Activated CD8-positive, alpha-beta memory T cell treated with anti-CD3 and anti-CD28 coated beads, Interleukin-2, amount 50 U/mL, for 48 hours (primary cell): ENCODE measurements around the gene TEX14.

ENCODE experiments used
- DNase-seq: peaks from one replicate; pipeline ENCODE4 v3.0.0-alpha.2; 2020

The TEX14 gene, protein sequence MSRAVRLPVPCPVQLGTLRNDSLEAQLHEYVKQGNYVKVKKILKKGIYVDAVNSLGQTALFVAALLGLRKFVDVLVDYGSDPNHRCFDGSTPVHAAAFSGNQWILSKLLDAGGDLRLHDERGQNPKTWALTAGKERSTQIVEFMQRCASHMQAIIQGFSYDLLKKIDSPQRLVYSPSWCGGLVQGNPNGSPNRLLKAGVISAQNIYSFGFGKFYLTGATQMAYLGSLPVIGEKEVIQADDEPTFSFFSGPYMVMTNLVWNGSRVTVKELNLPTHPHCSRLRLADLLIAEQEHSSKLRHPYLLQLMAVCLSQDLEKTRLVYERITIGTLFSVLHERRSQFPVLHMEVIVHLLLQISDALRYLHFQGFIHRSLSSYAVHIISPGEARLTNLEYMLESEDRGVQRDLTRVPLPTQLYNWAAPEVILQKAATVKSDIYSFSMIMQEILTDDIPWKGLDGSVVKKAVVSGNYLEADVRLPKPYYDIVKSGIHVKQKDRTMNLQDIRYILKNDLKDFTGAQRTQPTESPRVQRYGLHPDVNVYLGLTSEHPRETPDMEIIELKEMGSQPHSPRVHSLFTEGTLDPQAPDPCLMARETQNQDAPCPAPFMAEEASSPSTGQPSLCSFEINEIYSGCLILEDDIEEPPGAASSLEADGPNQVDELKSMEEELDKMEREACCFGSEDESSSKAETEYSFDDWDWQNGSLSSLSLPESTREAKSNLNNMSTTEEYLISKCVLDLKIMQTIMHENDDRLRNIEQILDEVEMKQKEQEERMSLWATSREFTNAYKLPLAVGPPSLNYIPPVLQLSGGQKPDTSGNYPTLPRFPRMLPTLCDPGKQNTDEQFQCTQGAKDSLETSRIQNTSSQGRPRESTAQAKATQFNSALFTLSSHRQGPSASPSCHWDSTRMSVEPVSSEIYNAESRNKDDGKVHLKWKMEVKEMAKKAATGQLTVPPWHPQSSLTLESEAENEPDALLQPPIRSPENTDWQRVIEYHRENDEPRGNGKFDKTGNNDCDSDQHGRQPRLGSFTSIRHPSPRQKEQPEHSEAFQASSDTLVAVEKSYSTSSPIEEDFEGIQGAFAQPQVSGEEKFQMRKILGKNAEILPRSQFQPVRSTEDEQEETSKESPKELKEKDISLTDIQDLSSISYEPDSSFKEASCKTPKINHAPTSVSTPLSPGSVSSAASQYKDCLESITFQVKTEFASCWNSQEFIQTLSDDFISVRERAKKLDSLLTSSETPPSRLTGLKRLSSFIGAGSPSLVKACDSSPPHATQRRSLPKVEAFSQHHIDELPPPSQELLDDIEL (N-terminal part only)

DNA sequence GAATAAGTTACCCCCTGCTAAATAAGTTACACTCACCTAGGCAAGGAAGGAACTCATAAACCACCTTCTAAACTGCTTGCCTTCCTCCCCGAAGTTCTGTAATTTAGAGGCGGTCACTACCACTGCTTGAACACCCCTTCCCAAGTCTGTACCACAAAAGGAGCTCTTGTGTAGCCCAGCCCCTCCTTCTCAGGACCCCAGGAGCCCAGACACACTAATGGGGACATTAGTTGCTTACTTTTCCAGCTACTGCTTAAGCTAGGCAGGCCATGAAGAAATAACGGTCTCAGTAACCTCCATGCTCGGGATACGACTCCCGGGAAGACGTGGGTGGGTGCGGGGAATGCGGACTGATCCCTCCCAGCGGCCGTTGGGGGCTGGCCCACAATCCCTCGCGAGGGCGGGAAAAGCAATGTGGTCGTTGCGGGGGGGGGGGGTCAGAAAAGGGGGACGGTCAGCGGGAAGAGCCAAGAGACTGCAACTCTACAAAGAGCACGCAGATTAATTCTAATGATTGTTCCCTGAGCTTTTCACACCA, at the start of gene TEX14:
TSS of gene TEX14 (minus strand) at position 345 of the 538 bp plus-strand sequence. CDS start 40,044 bp downstream, outside the sequence.
- DNase-seq = peak; percentile 50

DNA sequence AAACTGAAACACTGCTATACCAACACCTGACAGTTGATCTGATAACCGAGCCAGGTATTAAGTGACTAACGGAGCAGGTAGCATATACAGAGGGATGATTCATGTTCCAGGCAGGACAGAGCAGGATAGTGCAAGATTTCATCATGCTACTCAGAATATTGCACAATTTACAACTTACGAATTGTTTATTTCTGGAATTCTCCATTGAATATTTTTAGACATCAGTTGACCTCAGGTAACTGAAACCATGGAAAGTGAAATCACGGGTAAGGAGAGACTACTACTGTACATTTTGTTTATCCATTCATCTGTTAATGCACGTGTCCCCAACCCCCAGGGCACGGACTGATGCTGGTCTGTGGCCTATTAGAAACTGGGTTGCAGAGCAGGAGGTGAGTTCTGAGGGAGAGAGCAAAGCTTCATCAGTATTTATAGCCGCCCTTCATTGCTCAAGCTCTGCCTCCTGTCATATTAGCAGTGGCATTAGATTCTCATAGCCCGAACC, 49.3 kb upstream of the TEX14 start:
- no peak for DNase-seq

DNA sequence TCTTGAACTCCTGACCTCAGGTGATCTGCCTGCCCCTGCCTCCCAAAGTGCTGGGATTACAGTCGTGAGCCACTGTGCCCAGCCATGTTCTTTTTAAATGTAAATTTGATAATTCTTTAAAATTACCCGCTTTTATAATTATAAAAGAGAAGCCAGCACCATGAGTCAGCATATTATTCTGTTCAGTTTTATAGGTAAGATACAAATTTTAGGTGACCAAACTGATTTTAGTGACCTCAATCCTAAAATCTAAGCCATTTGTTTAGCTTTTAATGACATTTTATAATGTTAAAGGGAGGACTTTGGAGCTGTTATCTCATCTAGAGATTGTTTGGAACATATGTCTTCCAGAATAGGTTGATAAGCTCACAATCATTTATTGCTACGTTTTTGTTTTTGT, 43.0 kb upstream of the TEX14 start:
- DNase-seq = no peak

GRCh38 chr17:58734040-58734439, 42.2 kb upstream of the TEX14 start:
- DNase-seq = no peak

DNA sequence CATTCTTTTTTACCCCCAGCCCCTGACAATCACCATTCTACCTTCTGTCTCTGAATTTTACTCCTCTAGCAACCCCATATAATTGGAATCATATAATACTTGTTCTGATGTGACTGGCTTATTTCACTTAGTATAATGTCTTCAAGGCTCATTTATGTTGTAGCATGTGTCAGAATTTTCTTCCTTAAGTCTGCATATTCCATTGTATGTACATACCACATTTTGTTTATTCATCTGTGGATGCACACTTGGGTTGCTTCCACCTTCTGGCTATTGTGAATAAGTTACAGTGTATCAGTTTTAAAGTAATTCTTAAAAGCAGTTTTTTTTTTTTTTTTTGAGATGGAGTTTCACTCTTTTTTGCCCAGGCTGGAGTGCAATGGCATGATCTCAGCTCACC, 39.1 kb upstream of the TEX14 start:
- DNase-seq = no peak

DNA sequence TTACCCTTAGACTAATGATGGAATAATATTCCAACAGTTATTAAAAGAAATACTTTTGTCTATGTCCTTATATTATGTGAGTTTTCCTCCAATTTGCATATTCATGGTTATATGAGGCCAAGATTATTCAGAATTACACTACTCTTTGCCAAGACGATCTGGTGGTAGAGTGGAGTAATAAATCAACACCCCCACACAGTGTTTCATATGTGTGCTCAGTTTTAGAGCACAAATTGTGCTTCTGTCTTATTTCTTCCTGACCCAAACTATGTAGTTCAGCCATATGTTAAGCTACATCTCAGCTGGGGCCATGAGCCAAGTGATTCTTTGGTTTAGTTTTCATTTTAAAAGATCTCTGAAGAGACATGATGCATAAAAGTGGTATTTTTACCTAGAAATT, 37.0 kb upstream of the TEX14 start:
- DNase-seq = no peak

- DNase-seq = no peak
Measured at GRCh38 chr17:58722696-58723095, 30.9 kb upstream of the TEX14 start.

GRCh38 chr17:58722274-58722673, 30.4 kb upstream of the TEX14 start:
- DNase-seq = no peak

GRCh38 chr17:58710948-58711552, 19.2 kb upstream of the TEX14 start:
- DNase-seq = no peak

GRCh38 chr17:58706351-58707140, 14.7 kb upstream of the TEX14 start:
- DNase-seq = no peak

GRCh38 chr17:58703916-58704286, 12.1 kb upstream of the TEX14 start:
- DNase-seq = no peak

DNA sequence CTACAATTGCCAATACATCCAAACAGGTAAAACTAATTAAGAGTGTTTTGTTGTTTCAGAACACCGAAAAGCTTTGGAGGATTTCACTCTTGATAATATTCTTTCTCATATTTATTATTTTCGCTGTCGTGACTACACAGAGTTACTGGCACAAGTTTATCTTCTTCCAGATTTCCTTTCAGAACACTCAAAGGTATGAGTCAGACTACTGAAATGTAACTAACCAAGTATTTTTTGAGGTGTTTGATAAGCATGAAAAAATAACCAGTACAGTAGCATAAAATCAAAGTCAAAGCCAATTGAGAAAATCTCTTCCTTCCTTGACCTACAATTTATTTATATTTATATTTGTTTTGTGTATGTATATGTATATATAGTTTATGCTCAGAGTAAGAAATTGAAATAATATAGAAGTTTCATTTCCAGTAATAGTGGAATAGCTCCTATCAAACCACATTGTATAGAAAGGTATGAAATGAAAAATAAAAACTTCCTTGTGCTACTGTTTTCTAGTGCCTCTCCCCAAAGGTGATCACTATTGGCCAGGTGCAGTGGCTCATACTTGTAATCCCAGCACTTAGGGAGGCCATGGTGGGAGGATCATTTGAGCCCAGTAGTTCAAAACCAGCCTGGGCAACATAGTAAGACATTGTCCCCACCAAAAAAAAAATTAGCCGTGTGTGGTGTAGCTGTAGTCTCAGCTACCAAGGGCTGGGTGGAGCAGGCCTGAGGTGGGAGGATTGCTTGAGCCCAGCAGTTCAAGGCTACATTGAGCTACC, 11.5 kb upstream of the TEX14 start:
- no peak for DNase-seq

- DNase-seq = no peak
Measured at GRCh38 chr17:58702708-58703107, 10.9 kb upstream of the TEX14 start.

DNA sequence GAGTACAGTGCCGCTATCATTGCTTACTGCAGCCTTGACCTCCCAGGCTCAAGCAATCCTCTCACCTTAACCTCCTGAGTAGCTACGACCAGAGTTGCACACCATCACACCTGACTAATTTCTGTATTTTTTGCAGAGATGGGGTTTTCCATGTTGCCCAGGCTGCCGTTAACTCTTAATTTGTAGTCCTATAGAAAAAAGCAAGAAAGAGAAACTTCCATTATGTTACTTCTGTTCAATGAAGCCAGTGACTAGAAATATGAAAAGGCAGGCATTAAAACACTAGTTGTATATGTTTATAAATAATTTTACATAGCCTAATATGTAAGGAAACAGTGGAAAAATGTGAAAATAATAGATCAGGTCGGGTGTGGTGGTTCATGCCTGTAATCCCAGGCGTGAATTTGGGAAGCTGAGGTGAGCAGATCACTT, 10.2 kb upstream of the TEX14 start:
- DNase-seq = no peak

- DNase-seq = no peak
Measured at GRCh38 chr17:58699771-58700170, 7.9 kb upstream of the TEX14 start.

GRCh38 chr17:58694826-58695225, 3.0 kb upstream of the TEX14 start:
- DNase-seq = no peak

DNA sequence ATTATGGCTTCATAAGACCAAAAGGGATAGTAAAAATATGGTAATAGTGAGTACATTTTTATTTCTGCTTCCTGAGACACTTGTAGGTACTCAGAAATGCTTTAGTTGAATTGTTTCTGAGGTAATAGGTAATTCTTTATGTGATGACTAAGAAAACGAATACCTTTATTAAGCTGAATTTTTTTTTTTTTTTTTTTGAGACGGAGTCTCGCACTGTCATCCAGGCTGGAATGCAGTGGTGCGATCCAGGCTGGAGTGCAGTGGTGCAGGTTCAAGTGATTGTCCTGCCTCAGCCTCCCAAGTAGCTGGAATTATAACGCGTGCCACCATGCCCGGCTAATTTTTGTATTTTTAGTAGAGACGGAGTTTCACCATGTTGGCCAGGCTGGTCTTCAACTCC, 2.5 kb upstream of the TEX14 start:
- no peak for DNase-seq

DNA sequence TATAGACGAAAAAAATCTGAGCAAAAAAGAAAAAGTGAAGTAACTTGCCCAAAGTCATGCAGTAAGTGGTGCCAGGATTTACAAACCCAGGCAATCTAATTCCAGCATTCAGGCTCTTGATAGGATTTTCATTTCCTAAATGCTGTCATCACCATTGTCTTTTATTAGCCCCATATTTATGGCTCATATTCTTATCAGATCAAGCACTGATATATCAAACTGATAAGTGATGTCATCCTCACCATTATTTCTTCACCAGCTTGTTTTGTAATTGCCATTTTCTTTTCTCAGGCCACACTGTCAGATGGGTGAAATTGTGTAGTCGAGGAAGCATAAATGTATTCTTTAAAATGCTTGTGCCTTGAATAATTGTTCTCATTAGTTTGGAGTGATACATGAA, 1.9 kb upstream of the TEX14 start:
- DNase-seq = no peak

DNA sequence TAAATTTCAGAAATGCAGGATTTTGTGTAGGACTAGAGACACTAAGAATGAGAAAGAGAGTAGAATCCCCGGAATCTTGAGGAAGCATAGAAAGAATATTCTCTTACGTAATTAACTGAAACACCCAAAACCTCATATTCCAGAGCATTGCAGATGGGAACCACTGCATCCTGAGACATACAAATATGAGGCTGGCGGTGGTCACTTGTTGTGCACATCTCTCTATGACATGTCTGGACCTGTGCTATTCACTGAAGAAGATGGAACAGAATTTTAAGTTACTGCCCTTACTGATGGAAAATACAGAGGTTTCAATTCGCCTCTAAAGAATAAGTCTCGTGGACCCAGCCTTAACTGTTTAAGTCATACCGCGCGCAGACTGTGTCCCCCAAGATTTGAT, 1.4 kb upstream of the TEX14 start:
- DNase-seq = no peak

DNA sequence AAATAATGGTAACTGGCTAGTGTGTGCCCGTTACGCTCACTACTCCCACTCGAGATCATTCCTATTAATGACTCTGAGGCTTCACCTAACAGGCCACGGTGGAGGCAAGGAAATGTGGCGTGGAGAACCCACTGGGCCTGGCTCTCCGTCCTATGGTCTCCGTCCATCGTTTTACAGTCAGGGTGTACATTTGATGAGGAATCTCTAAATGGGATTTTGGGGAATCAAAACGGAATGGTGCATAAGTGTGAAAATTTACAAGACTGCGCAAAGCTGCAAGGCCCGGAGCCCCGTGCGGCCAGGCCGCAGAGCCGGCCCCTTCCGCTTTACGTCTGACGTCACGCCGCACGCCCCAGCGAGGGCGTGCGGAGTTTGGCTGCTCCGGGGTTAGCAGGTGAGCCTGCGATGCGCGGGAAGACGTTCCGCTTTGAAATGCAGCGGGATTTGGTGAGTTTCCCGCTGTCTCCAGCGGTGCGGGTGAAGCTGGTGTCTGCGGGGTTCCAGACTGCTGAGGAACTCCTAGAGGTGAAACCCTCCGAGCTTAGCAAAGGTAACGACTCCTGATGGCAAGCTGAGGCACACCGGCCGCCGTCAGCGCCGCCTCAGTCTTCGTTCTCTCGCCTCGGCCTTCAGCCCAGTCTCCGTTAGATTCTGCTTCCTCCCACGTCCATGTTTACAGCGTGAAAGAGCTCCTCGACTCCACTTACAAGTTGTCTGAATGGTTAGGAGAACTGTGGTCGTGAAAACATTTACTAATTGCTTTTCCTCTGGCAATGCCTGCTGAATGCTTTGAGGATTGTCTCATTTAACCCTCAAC, 602 bp upstream of the TEX14 start, which contains the start of gene RAD51C:
TSS of gene RAD51C (plus strand) at position 364 of the 817 bp plus-strand sequence. CDS start at position 406, 42 bp downstream.
- peak; percentile 93 for DNase-seq
